Gastroesophageal sphincter (tissue), 3 donors: ENCODE data around the gene GALNT9.

Experiments used
- CTCF ChIP-seq, 4 experiments: fragments of 200-600 bp in 2 of 4; fragments of 450-650 bp in 2 of 4; sonication (generic) in 1 of 4; IDR thresholded peaks; one replicate each; pipeline ENCODE4 v1.5.1; 2017 to 2019; ENCODE audit warnings: antibody characterized with exemption in 4 of 4, mild to moderate bottlenecking in 2 of 4, moderate library complexity in 2 of 4
- EP300 ChIP-seq: sonication (generic); formaldehyde crosslinking; IDR thresholded peaks from one replicate; pipeline ENCODE4 v1.6.1; 2017; ENCODE audit warnings: antibody characterized with exemption, mild to moderate bottlenecking
- POLR2A ChIP-seq, 2 donors: fragments of 450-650 bp; IDR thresholded peaks; one replicate each; pipeline ENCODE4 v1.6.1; 2017; ENCODE audit warnings: antibody characterized with exemption in 2 of 2, mild to moderate bottlenecking in 2 of 2, moderate library complexity in 1 of 2
- POLR2AphosphoS5 ChIP-seq: sonication (generic); formaldehyde crosslinking; IDR thresholded peaks from one replicate; pipeline ENCODE4 v1.6.1; 2017; ENCODE audit warnings: antibody characterized with exemption

GRCh38 chr12:132239392-132239791, 90.0 kb downstream of the GALNT9 start:
- TF ChIP-seq CTCF (IDR thresholded peaks at IDR 0.05) (no peak), POLR2AphosphoS5 (no peak), POLR2A (IDR thresholded peaks at IDR 0.05) (no peak), EP300 (no peak)
